ENCODE data around the gene HEXD.

DNA sequence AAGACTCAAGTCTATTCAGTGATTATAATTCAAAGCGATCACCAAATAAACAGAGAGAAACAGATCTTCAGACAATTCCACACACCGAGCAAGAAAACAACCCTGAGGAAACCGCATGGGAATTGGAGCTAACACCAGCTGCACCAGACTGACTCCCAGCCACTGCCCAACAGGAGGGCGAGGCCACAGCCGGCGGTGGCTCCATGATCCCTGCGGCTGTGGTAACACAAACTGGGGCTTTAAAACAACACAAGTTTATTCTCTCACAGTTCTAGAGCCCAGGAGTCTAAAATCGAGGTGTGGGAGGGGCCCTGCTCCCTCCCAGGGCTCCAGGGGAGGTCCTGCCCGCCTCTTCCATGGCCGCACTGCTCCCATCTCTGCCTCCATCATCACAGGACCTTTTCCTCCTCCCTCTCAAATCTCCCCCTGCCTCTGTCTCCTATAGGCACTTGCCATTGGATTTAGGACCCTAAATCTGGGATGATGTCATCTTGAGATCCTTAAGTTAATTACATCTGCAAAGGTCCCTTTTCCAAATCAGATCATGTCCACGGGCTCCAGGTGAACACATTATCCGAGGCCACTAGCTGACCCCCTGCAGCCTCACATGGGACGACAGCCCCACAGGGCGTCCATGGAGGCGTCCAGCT, 9.7 kb upstream of the HEXD start:
- TF ChIP-seq POLR2A (IDR thresholded peaks at IDR 0.05; ENCODE audit: low read depth, low read length) (no peak), POLR2AphosphoS5 (IDR thresholded peaks at IDR 0.05; ENCODE audit: low read depth, low read length) (no peak)

Data from GM12892 (cell line).